ENCODE measurements around the gene NWD2. TPM values are rescaled to one million over a fixed set of nuclear protein-coding genes. Genes with fewer than 3 reads are reported as not detected.
A peak's percentile ranks its signal among the peaks of the same experiment; 100 is the strongest.

The NWD2 gene
- total RNA-seq, 1 donor: not detected

GRCh38 chr4:37471093-37471492 is 226.6 kb downstream of the NWD2 start:
- TF ChIP-seq, protein P1, sequence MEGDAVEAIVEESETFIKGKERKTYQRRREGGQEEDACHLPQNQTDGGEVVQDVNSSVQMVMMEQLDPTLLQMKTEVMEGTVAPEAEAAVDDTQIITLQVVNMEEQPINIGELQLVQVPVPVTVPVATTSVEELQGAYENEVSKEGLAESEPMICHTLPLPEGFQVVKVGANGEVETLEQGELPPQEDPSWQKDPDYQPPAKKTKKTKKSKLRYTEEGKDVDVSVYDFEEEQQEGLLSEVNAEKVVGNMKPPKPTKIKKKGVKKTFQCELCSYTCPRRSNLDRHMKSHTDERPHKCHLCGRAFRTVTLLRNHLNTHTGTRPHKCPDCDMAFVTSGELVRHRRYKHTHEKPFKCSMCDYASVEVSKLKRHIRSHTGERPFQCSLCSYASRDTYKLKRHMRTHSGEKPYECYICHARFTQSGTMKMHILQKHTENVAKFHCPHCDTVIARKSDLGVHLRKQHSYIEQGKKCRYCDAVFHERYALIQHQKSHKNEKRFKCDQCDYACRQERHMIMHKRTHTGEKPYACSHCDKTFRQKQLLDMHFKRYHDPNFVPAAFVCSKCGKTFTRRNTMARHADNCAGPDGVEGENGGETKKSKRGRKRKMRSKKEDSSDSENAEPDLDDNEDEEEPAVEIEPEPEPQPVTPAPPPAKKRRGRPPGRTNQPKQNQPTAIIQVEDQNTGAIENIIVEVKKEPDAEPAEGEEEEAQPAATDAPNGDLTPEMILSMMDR (IDR thresholded peaks at IDR 0.05; ENCODE audit: extremely low read depth, low read depth, low read length): no peak
- H3K4me3 ChIP-seq (ENCODE audit: insufficient read depth, low read length): no peak overlapping the region
- H3K36me3 ChIP-seq (ENCODE audit: insufficient read depth, low read length): no peaks in the 10 kb centered on the region
- H3K27me3 ChIP-seq (ENCODE audit: insufficient read depth, low read length): no peaks in the 10 kb centered on the region
- no peaks in the 10 kb centered on the region for H3K79me2 ChIP-seq (ENCODE audit: insufficient read depth, low read length)
- no peaks in the 10 kb centered on the region for H3K4me1 ChIP-seq (ENCODE audit: insufficient read depth, low read length)
- peak; percentile 35 for DNase-seq (ENCODE audit: insufficient read length, low spot score, missing footprints)
- H4K20me1 ChIP-seq (ENCODE audit: insufficient read depth, low read length): no peaks in the 10 kb centered on the region
- H3K9me3 ChIP-seq (ENCODE audit: low read depth, low read length): no peaks in the 10 kb centered on the region
- H2AFZ ChIP-seq (ENCODE audit: low read length): no peak overlapping the region
- H3K27ac ChIP-seq (ENCODE audit: low read depth, low read length): no peak overlapping the region
- H3K4me2 ChIP-seq (ENCODE audit: insufficient read depth, low read length): no peak overlapping the region

GRCh38 chr4:37471971-37472370 is 227.4 kb downstream of the NWD2 start:
- Histone ChIP-seq H3K4me1 (ENCODE audit: insufficient read depth, low read length) (no peaks in the 10 kb centered on the region), H3K27me3 (ENCODE audit: insufficient read depth, low read length) (no peaks in the 10 kb centered on the region), H3K9me3 (ENCODE audit: low read depth, low read length) (no peaks in the 10 kb centered on the region), H3K4me3 (ENCODE audit: insufficient read depth, low read length) (no peak overlapping the region), H3K27ac (ENCODE audit: low read depth, low read length) (no peak overlapping the region), H3K4me2 (ENCODE audit: insufficient read depth, low read length) (no peak overlapping the region), H4K20me1 (ENCODE audit: insufficient read depth, low read length) (no peaks in the 10 kb centered on the region), H2AFZ (ENCODE audit: low read length) (no peak overlapping the region), H3K79me2 (ENCODE audit: insufficient read depth, low read length) (no peaks in the 10 kb centered on the region), H3K36me3 (ENCODE audit: insufficient read depth, low read length) (no peaks in the 10 kb centered on the region)
- TF ChIP-seq, protein P1 (IDR thresholded peaks at IDR 0.05; ENCODE audit: extremely low read depth, low read depth, low read length): no peak
- DNase-seq (ENCODE audit: insufficient read length, low spot score, missing footprints): no peak

GRCh38 chr4:37473807-37474206 is 229.3 kb downstream of the NWD2 start:
- H3K4me1 ChIP-seq (ENCODE audit: insufficient read depth, low read length): no peaks in the 10 kb centered on the region
- no peaks in the 10 kb centered on the region for H3K79me2 ChIP-seq (ENCODE audit: insufficient read depth, low read length)
- no peak for DNase-seq (ENCODE audit: insufficient read length, low spot score, missing footprints)
- no peak overlapping the region for H2AFZ ChIP-seq (ENCODE audit: low read length)
- H3K4me2 ChIP-seq (ENCODE audit: insufficient read depth, low read length): no peak overlapping the region
- H3K27me3 ChIP-seq (ENCODE audit: insufficient read depth, low read length): no peaks in the 10 kb centered on the region
- H3K4me3 ChIP-seq (ENCODE audit: insufficient read depth, low read length): no peak overlapping the region
- no peaks in the 10 kb centered on the region for H3K9me3 ChIP-seq (ENCODE audit: low read depth, low read length)
- TF ChIP-seq, protein P1 (IDR thresholded peaks at IDR 0.05; ENCODE audit: extremely low read depth, low read depth, low read length): no peak
- no peaks in the 10 kb centered on the region for H4K20me1 ChIP-seq (ENCODE audit: insufficient read depth, low read length)
- no peak overlapping the region for H3K27ac ChIP-seq (ENCODE audit: low read depth, low read length)
- no peaks in the 10 kb centered on the region for H3K36me3 ChIP-seq (ENCODE audit: insufficient read depth, low read length)

DNA sequence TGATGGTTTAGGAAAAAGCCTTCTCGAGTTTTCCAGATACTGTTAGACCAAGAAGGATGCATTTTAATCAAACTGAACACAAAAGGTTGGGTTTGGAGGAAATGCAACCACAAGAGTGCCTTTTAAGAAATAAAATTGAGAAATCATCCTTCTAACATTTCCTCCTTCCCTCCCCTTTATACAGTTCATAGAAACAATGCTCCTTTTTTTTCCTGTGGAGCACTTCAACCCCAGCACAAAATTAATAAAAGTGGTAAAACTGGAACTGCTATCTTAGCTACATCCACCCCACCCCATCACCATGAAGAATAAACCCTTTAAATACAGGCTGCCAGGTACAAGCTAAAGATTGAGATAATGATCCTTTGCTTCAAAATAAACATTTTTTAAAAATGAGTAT is 230.5 kb downstream of the NWD2 start:
- no peaks in the 10 kb centered on the region for H3K9me3 ChIP-seq (ENCODE audit: low read depth, low read length)
- TF ChIP-seq, protein P1 (IDR thresholded peaks at IDR 0.05; ENCODE audit: extremely low read depth, low read depth, low read length): no peak

More for the DNA sequence above, 230.5 kb downstream of the NWD2 start:
- H3K79me2 ChIP-seq (ENCODE audit: insufficient read depth, low read length): no peaks in the 10 kb centered on the region
- DNase-seq (ENCODE audit: insufficient read length, low spot score, missing footprints): no peak
- no peaks in the 10 kb centered on the region for H3K36me3 ChIP-seq (ENCODE audit: insufficient read depth, low read length)
- H4K20me1 ChIP-seq (ENCODE audit: insufficient read depth, low read length): no peaks in the 10 kb centered on the region
- H3K4me1 ChIP-seq (ENCODE audit: insufficient read depth, low read length): no peaks in the 10 kb centered on the region
- no peak overlapping the region for H3K4me2 ChIP-seq (ENCODE audit: insufficient read depth, low read length)
- H3K27ac ChIP-seq (ENCODE audit: low read depth, low read length): no peak overlapping the region
- H3K4me3 ChIP-seq (ENCODE audit: insufficient read depth, low read length): no peak overlapping the region
- H3K27me3 ChIP-seq (ENCODE audit: insufficient read depth, low read length): no peaks in the 10 kb centered on the region
- no peak overlapping the region for H2AFZ ChIP-seq (ENCODE audit: low read length)

All from osteoblast (primary cell).